HepG2 (cell line): ENCODE results near the gene HSDL1. TPM values are rescaled to one million over a fixed set of nuclear protein-coding genes. Genes with fewer than 3 reads are reported as not detected.

Source experiments
- ARID3A ChIP-seq: IDR thresholded peaks from 2 replicates; pipeline ENCODE4 v1.6.1; 2012; ENCODE audit warnings: low read depth, low read length, improper control_type of control experiment
- ARNT ChIP-seq: fragments of 450-650 bp; IDR thresholded peaks from 2 replicates; pipeline ENCODE4 v1.6.1; 2017
- IKZF1 ChIP-seq: fragments of 450-650 bp; IDR thresholded peaks from 2 replicates; pipeline ENCODE4 v1.7.1; 2016
- IRF2 ChIP-seq: IDR thresholded peaks from 2 replicates; pipeline ENCODE4 v1.6.1; 2018; ENCODE audit warnings: missing genetic modification reagents, missing compliant biosample characterization
- LRRFIP1 ChIP-seq: sonication (generic); formaldehyde crosslinking; conservative IDR thresholded peaks from 2 replicates; pipeline ENCODE4 v1.4.0; 2020; ENCODE audit warnings: missing genetic modification reagents
- RFX3 ChIP-seq: IDR thresholded peaks from 2 replicates; pipeline ENCODE4 v1.6.1; 2016; ENCODE audit warnings: missing biosample characterization, missing genetic modification reagents
- RXRA ChIP-seq: sonication (generic); formaldehyde crosslinking; IDR thresholded peaks from 2 replicates; pipeline ENCODE4 v1.5.1; 2020; ENCODE audit warnings: missing genetic modification reagents
- TEAD3 ChIP-seq: optimal IDR thresholded peaks from 2 replicates; pipeline ENCODE3; 2016; ENCODE audit warnings: borderline replicate concordance
- UBTF ChIP-seq: sonication (generic); formaldehyde crosslinking; IDR thresholded peaks from 2 replicates; pipeline ENCODE4 v1.4.0; 2020; ENCODE audit warnings: mild to moderate bottlenecking, missing genetic modification reagents
- ZBTB34 ChIP-seq: sonication (generic); formaldehyde crosslinking; IDR thresholded peaks from 2 replicates; pipeline ENCODE4 v1.8.0; 2022; ENCODE audit warnings: mild to moderate bottlenecking, missing genetic modification reagents
- ZC3H4 ChIP-seq: sonication (generic); formaldehyde crosslinking; IDR thresholded peaks from 2 replicates; pipeline ENCODE4 v1.4.0; 2020; ENCODE audit warnings: missing genetic modification reagents, borderline replicate concordance
- ZNF33A ChIP-seq: sonication (generic); formaldehyde crosslinking; IDR thresholded peaks from 2 replicates; pipeline ENCODE4 v1.5.1; 2020; ENCODE audit warnings: missing genetic modification reagents, mild to moderate bottlenecking, moderate library complexity, borderline replicate concordance
- ZNF343 ChIP-seq: sonication (generic); formaldehyde crosslinking; IDR thresholded peaks from 2 replicates; pipeline ENCODE4 v1.4.0; 2020; ENCODE audit warnings: mild to moderate bottlenecking, missing genetic modification reagents
- ZNF646 ChIP-seq: sonication (generic); formaldehyde crosslinking; IDR thresholded peaks from 2 replicates; pipeline ENCODE4 v1.9.0; 2021; ENCODE audit warnings: mild to moderate bottlenecking, missing genetic modification reagents
- polyA plus RNA-seq, 8 experiments: library from polyadenylated mRNA; depleted of rRNA in 3 of 8; stranded (reverse) in 7 of 8; unstranded in 1 of 8; fragments of >200 nt; fragmentation: Illumina TruSeq in 4 of 8; extraction: Trizol in 4 of 8; gene quantifications; 2 replicates each; pipeline versions ENCODE4 v1.2.1 to v1.2.3, GENCODE V29; 2011 to 2016; ENCODE audit warnings: low read depth in 4 of 8, missing spikeins in 1 of 8, mixed read lengths in 1 of 8; ENCODE audit not compliant: insufficient read depth in 1 of 8
- total RNA-seq, 5 experiments: library from RNA; depleted of rRNA; stranded (reverse); fragments of >200 nt; fragmentation: Illumina TruSeq; extraction: Trizol; gene quantifications; 2 replicates each; pipeline ENCODE4 v1.2.3, GENCODE V29; 2016; ENCODE audit warnings: low read depth in 1 of 5

HSDL1 gene
- total and polyA plus RNA-seq, 2 of the 13 experiments (the other 11 are each of a cell fraction or from before 2014, with no cell fraction given) = 49.2 to 49.7 TPM

GRCh38 chr16:84138824-84139627 lies 6.0 kb downstream of the HSDL1 start (continued):
- TF ChIP-seq ZNF646 (no peak), IRF2 (CRISPR knock-in tag) (peak; percentile 38), ZNF343 (CRISPR knock-in tag) (no peak; the same call in none of the 2 replicates), LRRFIP1 (CRISPR knock-in tag) (no peak), ARNT (no peak), ZC3H4 (CRISPR knock-in tag) (0 out of 2 replicates have a peak, but pooled peaks have one; percentile 43), RFX3 (no peak), RXRA (peak; percentile 66; the same call in 1 of the 2 replicates), UBTF (CRISPR knock-in tag) (0 out of 2 replicates have a peak, but pooled peaks have one; percentile 13), TEAD3 (CRISPR knock-in tag) (no peak), ARID3A (no peak), IKZF1 (no peak), ZBTB34 (CRISPR knock-in tag) (no peak; the same call in 1 of the 2 replicates), ZNF33A (CRISPR knock-in tag) (no peak)
